GM10266 (cell line): ENCODE data around the gene TUBA3E.
"Not testable (repeated sequence)": the region's sequence is repeated elsewhere in the genome, so short reads cannot be mapped to it uniquely, and the experiment has no call there.

Source experiments
- DNase-seq: peaks from one replicate; pipeline ENCODE4 v3.0.0; 2012; ENCODE audit errors: extremely low spot score
- TF ChIP-seq, protein P1 (sequence below): IDR thresholded peaks from 2 replicates; pipeline ENCODE4 v1.5.1; 2012; ENCODE audit warnings: mild to moderate bottlenecking, low read depth; ENCODE audit not compliant: control insufficient read depth, insufficient read depth; ENCODE audit errors: missing control alignments

Gene TUBA3E

DNA sequence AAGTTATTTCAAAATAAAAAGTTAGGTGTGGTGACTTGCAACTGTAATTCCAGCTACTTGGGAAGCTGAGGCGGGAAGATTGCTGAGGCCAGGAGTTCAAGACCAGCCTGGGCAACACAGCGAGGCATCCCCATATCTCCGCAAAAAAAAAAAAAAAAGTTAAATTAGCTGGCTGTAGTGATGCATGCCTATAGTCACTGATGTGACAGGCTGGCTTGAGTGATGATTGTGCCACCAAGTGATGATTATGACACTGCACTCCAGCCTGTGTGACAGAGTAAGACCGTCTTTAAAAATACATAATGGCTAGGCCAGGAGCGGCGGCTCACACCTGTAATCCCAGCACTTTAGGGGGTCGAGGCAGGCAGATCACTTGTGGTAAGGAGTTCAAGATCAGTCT, 28.3 kb downstream of the TUBA3E start:
- TF ChIP-seq, protein P1, sequence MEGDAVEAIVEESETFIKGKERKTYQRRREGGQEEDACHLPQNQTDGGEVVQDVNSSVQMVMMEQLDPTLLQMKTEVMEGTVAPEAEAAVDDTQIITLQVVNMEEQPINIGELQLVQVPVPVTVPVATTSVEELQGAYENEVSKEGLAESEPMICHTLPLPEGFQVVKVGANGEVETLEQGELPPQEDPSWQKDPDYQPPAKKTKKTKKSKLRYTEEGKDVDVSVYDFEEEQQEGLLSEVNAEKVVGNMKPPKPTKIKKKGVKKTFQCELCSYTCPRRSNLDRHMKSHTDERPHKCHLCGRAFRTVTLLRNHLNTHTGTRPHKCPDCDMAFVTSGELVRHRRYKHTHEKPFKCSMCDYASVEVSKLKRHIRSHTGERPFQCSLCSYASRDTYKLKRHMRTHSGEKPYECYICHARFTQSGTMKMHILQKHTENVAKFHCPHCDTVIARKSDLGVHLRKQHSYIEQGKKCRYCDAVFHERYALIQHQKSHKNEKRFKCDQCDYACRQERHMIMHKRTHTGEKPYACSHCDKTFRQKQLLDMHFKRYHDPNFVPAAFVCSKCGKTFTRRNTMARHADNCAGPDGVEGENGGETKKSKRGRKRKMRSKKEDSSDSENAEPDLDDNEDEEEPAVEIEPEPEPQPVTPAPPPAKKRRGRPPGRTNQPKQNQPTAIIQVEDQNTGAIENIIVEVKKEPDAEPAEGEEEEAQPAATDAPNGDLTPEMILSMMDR = no peak
- no peak for DNase-seq

DNA sequence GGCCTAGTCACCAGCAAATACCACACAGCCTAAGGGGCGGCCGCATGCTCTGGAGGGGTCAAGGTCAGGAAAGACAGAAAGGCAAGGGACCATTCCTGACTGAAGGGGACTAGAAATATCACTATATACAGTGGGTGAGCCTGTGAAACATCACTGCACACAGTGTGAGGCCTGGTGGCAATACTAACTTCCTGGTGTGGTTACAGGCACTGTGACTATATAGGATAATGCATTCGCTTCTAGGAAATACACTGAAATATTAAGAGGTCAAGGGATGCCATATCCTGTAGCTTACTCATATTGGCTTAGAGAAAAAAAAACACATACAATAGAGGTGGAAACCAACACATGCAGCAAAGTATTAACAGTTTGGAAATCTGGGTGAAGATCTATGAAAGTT, 29.1 kb downstream of the TUBA3E start:
- not testable (repeated sequence) for DNase-seq

DNA sequence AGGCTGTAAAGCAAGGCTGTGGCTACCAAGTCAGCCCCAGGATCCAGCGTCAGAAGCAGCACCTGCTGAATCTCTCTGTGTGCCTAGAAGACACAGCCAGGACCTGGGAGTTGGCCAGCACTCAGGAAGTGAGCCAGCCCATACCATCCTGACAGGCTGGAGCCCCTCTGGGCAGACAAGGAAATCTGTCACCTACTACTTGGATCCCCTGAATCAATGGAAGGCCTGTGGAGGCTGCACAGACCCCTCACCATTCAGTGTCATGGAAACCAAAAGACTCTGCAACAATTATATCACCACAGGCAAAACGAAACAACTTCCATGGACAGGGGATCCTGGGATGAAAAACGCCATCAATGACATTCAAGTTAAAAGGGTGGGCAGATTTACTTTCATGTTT, 31.6 kb downstream of the TUBA3E start:
- DNase-seq = not testable (repeated sequence)

DNA sequence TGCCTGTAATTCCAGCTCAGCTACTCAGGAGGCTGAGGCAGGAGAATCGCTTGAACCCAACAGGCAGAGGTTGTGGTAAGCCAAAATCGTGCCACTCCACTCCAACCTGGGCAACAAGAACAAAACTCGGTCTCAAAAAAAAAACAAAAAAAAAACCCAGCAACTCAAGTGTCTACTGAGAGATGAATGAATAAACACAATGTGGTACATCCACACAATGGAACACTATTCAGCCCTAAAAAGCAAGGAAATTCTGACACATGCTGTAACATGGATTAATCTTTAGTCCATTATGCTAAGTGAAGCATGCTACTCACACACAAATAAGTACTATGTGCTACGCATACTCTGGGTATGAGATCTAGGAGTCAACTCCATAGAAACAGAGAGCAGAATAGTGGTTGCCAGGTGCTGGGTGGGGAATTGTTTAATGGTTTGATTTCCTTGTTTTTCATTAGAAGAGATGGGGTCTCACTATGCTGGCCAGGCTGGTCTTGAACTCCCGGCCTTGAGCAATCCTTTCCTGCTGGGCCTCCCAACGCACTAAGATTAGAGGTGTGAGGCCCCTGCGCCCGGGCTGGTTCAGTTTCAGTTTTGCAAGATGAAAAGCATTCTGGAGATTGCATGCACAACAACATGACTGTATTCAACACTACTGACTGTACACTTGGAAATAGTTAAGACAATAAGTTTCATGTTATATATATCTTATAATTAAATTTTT, 32.8 kb downstream of the TUBA3E start:
- TF ChIP-seq, protein P1 = no peak

DNA sequence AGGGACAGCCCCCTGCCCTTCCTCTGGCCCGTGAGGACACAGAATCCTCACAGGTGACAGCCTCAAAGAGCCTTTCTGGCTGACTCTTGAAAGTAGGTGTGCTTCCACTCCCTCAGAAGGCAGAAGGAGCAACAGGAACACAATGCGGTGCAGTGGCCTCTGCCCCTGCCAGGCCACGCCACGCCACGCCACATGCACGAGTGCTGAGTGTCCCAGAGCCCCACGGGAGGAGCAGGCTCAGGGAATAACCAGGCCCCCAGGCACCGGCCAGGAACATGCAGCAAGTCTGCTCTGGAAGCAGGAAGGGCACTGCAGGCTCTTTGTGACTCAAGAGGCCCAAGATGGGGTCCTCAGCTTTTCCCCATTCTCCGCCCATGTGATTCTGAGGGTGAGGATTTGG, 35.3 kb downstream of the TUBA3E start:
- no peak for DNase-seq
- TF ChIP-seq, protein P1 = no peak

More for the DNA sequence above, 32.8 kb downstream of the TUBA3E start:
- no peak for DNase-seq

DNA sequence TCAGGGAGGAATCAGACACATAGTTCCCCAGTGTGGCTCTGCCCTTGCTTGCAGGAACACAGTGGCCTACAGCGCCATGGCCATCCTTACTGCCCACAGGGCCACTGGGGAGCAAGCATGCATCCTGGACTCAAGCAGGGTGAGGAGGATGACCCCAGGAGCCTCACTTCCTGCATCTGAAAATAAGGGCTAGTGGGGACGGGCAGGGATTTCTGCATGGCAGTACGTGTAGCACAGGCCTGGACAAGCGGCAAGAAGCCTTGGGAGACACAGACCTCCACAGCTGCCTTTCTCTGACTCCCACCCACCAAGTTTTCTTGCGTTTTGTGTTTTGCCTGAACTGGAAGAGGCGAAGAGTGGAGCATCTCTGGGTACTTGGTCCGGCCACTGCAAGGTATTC, 35.8 kb downstream of the TUBA3E start:
- not testable (repeated sequence) for DNase-seq

DNA sequence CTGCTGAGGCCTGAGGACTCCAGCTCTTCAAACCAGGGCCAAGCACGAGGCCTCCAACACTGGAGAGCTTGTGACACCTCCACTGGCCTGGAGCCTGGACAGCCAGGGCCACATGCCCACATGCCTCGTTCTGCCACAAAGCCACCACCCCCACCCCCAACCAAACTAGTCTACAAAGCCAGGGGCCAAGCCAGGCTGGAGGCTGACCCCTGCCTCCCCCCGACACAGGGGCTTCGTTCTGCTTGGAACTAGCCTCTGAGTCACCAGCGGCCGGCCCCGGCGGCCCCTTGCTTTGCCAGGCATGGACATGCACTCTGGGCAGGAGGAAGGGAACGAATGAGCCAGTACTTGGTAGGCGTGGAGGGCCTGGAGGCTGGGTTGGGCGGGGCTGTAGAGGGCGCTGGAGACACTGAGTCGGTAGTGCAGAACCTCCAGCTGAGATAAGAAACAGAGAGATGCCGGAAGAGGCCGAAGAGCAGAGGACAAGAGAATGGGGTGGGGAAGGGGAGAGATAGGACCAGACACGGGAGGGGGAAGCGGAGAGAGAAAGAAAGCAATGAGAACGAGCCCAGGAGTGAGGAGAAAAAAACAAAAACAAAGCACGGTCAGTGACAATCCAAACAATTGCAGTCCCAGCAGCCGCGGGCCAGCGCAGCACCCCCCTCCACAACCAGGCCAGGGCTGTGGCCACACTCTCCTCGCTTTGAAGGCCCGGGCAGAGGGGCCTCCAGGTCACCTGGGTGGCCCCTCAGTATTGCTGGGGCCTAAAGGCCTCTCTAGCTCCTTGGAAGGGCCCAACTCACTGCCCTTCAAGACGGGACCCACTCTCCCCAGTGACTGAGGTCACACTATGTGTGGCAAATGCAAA, 37.2 kb downstream of the TUBA3E start:
- not testable (repeated sequence) for DNase-seq

DNA sequence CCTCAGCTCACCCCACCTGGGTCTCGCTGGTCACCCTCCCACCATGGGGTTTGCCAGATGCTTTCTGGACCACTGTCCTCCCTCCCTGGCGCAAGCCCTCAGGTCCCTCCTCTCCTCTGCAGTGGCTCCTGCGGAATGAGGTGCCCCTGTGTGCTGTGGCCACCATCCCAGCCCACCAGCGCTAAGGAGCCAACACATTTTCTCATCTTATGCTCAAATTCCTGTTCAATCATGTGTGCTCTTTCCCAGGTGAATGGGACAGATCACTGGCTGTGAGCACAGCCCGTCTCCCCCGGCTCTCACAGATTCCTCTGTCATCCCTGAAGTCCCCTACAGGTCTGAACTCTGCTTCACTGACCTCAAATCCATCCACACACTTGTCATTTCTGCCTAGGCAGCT, 38.1 kb downstream of the TUBA3E start:
- DNase-seq = no peak
- TF ChIP-seq, protein P1 = no peak

DNA sequence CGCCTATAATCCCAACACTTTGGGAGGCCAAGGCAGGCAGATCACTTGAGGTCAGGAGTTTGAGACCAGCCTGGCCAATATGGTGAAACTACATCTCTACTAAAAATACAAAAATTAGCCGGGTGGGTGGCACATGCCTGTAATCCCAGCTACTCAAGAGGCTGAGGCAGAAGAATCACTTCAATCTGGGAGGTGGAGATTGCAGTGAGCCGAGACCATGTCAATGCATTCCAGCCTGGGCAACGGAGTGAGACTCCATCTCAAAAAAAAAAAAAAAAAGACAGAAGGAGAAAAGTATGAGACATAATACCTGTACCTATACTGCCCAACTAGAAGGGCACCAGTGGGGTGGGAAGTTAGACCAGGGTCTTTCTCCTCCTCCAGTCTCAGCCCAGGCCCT, 38.9 kb downstream of the TUBA3E start:
- DNase-seq = not testable (repeated sequence)

DNA sequence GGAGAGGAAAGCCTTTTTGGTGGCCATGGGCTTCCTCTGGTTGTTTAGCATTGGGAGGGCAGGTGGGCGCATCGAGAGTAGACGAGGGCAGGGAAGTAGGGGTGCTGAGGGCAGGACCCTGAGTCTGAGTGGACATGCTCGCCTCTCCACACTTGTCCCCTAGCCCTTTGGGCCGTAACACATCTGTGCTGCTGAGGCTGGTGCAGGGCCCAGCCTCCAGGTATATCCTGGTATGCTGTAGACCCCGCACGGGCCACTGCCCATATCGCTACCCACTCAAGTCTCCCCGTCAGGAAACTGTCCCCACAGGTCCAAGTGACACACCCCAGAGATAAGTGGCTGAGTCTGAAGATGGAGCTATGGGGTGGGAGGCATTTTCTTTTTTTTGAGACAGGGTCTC, 39.6 kb downstream of the TUBA3E start:
- DNase-seq = no peak
- TF ChIP-seq, protein P1 = no peak
